ENCODE measurements around the gene TCF15. TPM values are rescaled to one million over a fixed set of nuclear protein-coding genes. Genes with fewer than 3 reads are reported as not detected.

Gene TCF15
- total and polyA plus RNA-seq, 2 of the 8 experiments (the other 6 are each of a cell fraction or from before 2014, with no cell fraction given) = 3.7 to 6.9 TPM

DNA sequence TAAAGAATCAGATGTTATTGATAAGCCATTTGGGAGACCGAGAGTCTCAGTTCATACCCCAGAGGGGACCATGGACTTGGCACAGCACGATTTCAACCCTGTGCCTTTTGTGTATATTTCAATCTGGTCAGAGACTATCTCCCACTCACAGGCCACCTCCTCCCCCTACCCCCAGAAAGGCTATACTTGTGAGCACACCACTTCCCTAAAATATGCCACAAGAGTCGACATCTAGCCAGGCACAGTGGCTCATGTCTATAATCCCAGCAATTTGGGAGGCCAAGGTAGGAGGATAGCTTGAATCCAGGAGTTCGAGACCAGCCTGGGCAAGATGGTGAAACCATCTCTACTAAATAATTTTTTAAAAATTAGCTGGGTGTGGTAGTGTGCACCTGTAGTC, 13.6 kb upstream of the TCF15 start:
- Histone ChIP-seq H2BK12ac (ENCODE audit: low read depth, low read length) (no peak overlapping the region), H4K91ac (replicated peaks; ENCODE audit: insufficient read length, low read length) (no peak overlapping the region), H2BK5ac (ENCODE audit: low read depth, low read length) (no peak overlapping the region), H3K27me3 (replicated peaks in 1 of 4; ENCODE audit: control insufficient read depth in 3 of 4, extremely low read depth in 1 of 4, insufficient read depth in 3 of 4, low read length in 3 of 4) (no peaks in the 10 kb centered on the region; a peak in 1 of 7 replicates), H3K27ac (ENCODE audit: low read depth, low read length) (no peak overlapping the region), H2BK15ac (ENCODE audit: low read length) (no peak overlapping the region), H3K4me3 (ENCODE audit: extremely low read depth in 1 of 4, insufficient read depth in 2 of 4, low read depth in 3 of 4, low read length in 4 of 4) (no peak overlapping the region), H2AK5ac (ENCODE audit: low read depth, low read length) (no peak overlapping the region), H3K79me2 (ENCODE audit: control insufficient read depth in 1 of 2, insufficient read depth in 2 of 2, low read length in 2 of 2) (no peaks in the 10 kb centered on the region), H3K23me2 (ENCODE audit: low read depth, low read length) (no peaks in the 10 kb centered on the region), H3K4me1 (replicated peaks in 1 of 4; ENCODE audit: control insufficient read depth in 3 of 4, insufficient read depth in 4 of 4, low read length in 3 of 4) (0 out of 7 replicates have a peak, but pooled peaks cover 0 to 5% (median 2%) of the 10 kb centered on the region in 4 experiments), H4K5ac (ENCODE audit: insufficient read length, low read depth, low read length) (no peak overlapping the region), H3K9me3 (ENCODE audit: insufficient read depth in 2 of 2, low read depth in 1 of 2, low read length in 1 of 2) (no peaks in the 10 kb centered on the region), H4K8ac (ENCODE audit: extremely low read depth, insufficient read depth, low read length) (no peak overlapping the region), H3K9ac (replicated peaks in 1 of 4; ENCODE audit: extremely low read depth in 1 of 4, low read depth in 3 of 4, low read length in 3 of 4) (no peak overlapping the region), H2BK120ac (replicated peaks; ENCODE audit: low read depth, low read length) (no peak overlapping the region), H3K36me3 (ENCODE audit: control insufficient read depth in 2 of 4, insufficient read depth in 4 of 4, low read length in 3 of 4) (no peaks in the 10 kb centered on the region), H2AFZ (ENCODE audit: low read length) (no peak overlapping the region), H3K18ac (ENCODE audit: extremely low read depth, low read length) (no peak overlapping the region), H3K23ac (ENCODE audit: insufficient read length) (no peak overlapping the region), H2BK20ac (ENCODE audit: low read length) (no peak overlapping the region), H3K4ac (replicated peaks; ENCODE audit: insufficient read length, low read depth, low read length) (no peak overlapping the region), H3K56ac (replicated peaks; ENCODE audit: insufficient read length, low read depth, low read length) (no peak overlapping the region), H4K20me1 (replicated peaks in 1 of 2; ENCODE audit: control insufficient read depth in 1 of 2, insufficient read depth in 2 of 2, low read length in 2 of 2) (no peaks in the 10 kb centered on the region), H3K14ac (ENCODE audit: insufficient read length) (no peak overlapping the region), H3K79me1 (ENCODE audit: low read depth, low read length) (no peaks in the 10 kb centered on the region), H3K4me2 (ENCODE audit: insufficient read depth in 1 of 2, low read depth in 2 of 2, low read length in 2 of 2) (no peak overlapping the region)
- no peak for FAIRE-seq
- CTCF ChIA-PET (ENCODE audit: partially characterized antibody) = interaction anchor here (0.7 to 3.2 kb wide), 9 partner anchors 8 to 137 kb away, joined by 3 to 10 read pairs (median 3); no protein-coding TSS in a partner anchor
- WGBS, 2 experiments (ENCODE audit: extremely low coverage in 1 of 2, insufficient coverage in 1 of 2, insufficient read length in 1 of 2, insufficient replicate concordance in 2 of 2, low coverage in 1 of 2, low lambda C conversion rate in 2 of 2, missing lambda C conversion rate in 1 of 2) = 83% methylated on average over 4 of the region's 4 CpGs; no CpG with 5 or more reads in 1 of the 2 experiments
- TF ChIP-seq CREB1 (IDR thresholded peaks at IDR 0.05) (no peak), KDM4A (IDR thresholded peaks at IDR 0.05; ENCODE audit: low read depth, low read length, severe bottlenecking) (no peak), YY1 (IDR thresholded peaks at IDR 0.05; ENCODE audit: low read depth, low read length) (no peak), CEBPB (IDR thresholded peaks at IDR 0.05; ENCODE audit: low read depth, low read length) (no peak), RXRA (IDR thresholded peaks at IDR 0.05; ENCODE audit: insufficient read depth, low read depth, low read length) (no peak), BACH1 (IDR thresholded peaks at IDR 0.05; ENCODE audit: low read length) (no peak), TCF12 (IDR thresholded peaks at IDR 0.05; ENCODE audit: low read depth, low read length) (no peak), SP2 (IDR thresholded peaks at IDR 0.05; ENCODE audit: low read length) (no peak), BRCA1 (IDR thresholded peaks at IDR 0.05; ENCODE audit: low read depth, low read length) (no peak), JUND (IDR thresholded peaks at IDR 0.05; ENCODE audit: low read length) (no peak), FOSL1 (IDR thresholded peaks at IDR 0.05; ENCODE audit: insufficient read depth, low read depth, low read length) (no peak), BCL11A (IDR thresholded peaks at IDR 0.05; ENCODE audit: low read depth in 2 of 2, low read length in 2 of 2) (no peak)
- TF ChIP-seq, protein P1, sequence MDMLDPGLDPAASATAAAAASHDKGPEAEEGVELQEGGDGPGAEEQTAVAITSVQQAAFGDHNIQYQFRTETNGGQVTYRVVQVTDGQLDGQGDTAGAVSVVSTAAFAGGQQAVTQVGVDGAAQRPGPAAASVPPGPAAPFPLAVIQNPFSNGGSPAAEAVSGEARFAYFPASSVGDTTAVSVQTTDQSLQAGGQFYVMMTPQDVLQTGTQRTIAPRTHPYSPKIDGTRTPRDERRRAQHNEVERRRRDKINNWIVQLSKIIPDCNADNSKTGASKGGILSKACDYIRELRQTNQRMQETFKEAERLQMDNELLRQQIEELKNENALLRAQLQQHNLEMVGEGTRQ (IDR thresholded peaks at IDR 0.05; ENCODE audit: low read length) = no peak
- TF ChIP-seq, protein P2, sequence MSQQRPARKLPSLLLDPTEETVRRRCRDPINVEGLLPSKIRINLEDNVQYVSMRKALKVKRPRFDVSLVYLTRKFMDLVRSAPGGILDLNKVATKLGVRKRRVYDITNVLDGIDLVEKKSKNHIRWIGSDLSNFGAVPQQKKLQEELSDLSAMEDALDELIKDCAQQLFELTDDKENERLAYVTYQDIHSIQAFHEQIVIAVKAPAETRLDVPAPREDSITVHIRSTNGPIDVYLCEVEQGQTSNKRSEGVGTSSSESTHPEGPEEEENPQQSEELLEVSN (IDR thresholded peaks at IDR 0.05) = no peak
- POLR2A ChIA-PET (ENCODE audit: partially characterized antibody) = no interaction called here
- DNase-seq (ENCODE audit: low read depth in 1 of 2, low spot score in 2 of 2) = no peak

Data from H1 (cell line).